ENCODE results near the gene FAM170B.

Gene FAM170B

DNA sequence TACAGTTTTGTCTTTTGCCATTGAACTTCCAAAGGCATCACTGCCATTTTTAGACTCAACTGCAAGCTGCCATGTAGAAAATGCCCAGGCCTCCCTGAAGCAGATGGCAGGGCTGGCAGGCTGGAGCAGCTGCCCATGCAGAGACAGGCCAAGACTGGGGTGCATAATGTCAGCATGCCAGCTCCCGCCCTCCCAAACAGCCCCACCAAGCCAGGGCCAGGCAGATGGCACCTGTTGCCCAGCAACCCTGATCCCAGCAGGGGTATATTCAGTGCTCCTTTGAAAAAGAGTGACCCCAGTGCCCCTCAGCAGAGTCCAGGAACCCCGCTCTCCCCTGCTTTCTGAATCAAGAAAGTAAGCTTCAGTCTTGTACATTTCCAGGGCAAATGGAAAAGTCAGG lies 51.1 kb downstream of the FAM170B start:
- DNase-seq (ENCODE audit: extremely low spot score, insufficient read length, low read depth) (no peak), FAIRE-seq (no peak)

- FAIRE-seq: no peak
- no peak for DNase-seq (ENCODE audit: extremely low spot score, insufficient read length, low read depth)
Observed at GRCh38 chr10:49081547-49082275, 52.1 kb downstream of the FAM170B start.
